Measurements from ENCODE around the gene TRIP13.

Gene TRIP13

DNA sequence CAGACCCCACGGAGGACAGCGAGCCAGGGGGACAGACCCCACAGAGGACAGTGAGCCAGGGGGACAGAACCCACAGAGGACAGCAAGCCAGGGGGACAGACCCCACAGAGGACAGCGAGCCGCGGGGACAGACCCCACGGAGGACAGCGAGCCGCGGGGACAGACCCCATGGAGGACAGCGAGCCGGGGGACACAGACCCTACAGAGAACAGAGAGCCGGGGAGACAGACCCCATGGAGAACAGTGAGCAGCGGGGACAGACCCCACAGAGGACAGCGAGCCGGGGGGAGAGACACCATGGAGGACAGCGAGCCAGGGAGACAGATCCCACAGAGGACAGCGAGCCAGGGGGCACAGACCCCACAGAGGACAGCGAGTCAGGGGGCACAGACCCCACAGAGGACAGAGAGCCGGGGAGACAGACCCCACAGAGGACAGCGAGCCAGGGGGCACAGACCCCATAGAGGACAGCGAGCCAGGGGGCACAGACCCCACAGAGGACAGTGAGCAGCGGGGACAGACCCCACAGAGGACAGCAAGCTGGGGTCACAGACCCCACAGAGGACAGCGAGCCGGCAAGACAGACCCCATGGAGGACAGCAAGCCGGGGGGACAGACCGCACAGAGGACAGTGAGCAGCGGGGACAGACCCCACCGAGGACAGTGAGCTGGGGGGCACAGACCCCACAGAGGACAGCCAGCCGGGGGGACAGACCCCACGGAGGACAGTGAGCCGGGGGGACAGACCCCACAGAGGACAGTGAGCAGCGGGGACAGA is 37.5 kb upstream of the TRIP13 start:
- no peak for DNase-seq (ENCODE audit: low read depth in 2 of 3, low spot score in 2 of 3)

DNA sequence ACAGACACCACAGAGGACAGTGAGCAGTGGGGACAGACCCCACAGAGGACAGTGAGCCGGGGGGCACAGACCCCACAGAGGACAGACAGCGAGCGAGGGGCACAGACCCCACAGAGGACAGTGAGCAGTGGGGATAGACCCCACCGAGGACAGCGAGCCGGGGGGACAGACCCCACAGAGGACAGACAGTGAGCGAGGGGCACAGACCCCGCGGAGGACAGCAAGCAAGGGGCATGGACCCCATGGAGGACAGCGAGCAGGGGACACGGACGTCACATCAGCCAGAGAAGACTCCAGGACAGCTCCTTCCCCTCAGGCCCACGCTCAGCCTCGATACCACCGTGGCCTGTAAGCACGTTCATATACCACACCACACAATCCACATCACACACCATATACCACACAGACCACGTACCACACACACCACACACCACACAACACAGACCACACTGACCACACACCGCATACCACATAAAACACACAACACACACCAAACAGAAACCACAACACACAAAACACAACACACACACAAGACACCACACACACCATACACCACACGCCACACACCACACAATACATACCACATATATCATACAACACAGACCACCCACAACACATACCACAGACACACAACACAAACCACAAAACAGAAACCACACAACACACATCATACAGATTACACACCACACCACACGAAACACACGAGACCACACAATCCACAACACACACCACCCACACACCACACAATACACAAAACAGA is 36.7 kb upstream of the TRIP13 start:
- no peak for DNase-seq (ENCODE audit: low read depth in 2 of 3, low spot score in 2 of 3)

DNA sequence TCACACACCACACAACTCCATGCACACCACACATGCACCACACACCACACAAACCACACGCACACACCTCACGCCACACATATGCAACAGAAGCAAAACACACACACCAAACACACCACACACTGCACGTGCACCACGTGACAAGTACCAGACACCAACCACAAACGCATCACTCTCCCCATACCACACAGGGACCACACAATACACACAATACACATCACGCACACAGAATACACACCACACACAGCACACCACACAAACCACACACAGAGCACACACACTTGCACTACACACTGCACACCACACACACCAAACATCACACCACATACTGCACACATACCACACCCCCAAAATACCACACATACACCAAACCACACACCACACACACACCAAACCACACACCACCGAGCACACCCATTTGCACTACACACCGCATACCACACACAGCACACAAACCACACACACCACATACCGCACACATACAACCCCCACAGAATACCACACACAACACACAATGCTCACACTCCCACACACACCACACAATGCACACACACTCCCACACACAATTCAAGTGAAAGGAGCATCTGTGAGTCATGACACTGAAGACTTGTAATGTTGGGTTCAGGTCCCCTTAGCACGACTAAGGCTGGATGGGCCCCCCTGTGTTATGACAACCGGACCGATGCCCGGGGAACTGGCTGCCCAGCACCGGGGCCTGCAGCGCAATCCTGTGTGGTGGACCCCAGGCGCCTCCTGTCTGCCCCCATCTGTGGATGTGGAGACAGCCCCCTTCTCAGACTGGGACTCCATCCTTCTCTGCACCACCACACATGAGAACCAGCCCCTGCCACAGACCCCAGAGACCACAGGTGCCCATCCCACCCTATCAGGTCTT is 35.9 kb upstream of the TRIP13 start:
- no peak for DNase-seq (ENCODE audit: low read depth in 2 of 3, low spot score in 2 of 3)

DNA sequence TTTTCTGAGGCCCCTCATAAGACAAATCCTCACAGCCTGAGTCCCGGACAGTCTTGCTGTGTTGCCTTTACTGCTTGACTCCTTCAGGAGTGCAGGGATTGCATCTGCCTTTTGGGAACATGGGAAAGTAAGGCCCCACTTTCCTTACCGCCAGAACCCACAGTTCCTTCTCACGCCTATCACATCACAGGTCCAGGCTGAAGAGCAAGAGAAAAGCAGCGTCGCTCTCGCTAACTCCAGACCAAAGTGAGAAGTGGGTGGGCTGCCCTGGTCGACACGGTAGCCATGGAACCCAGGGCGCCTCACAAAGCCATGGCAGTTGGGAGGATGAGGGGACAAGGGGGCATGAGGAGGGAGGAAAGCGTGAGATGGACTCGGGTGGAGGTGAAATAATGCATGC is 34.0 kb upstream of the TRIP13 start:
- DNase-seq (ENCODE audit: low read depth in 2 of 3, low spot score in 2 of 3), result no peak

DNA sequence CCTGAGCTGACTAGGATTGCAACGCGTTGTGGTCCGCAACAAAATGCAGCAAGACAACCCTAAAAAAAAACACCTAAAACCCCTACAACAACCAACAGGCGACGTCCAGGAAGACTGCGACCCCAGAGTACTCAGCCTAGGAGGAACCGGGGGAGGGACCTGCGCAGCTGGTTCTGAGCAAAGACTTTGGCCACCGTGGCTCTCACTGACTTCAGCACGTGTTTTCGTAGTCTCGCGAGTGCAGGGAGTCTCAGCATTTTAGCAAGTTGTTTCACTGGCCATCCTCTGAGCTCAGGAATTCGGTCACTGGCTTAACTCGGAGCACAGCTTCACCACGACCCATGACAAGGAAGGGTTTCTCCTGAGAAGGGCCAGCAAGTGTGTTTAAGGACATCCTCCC is 33.3 kb upstream of the TRIP13 start:
- DNase-seq (ENCODE audit: low read depth in 2 of 3, low spot score in 2 of 3), result no peak

DNA sequence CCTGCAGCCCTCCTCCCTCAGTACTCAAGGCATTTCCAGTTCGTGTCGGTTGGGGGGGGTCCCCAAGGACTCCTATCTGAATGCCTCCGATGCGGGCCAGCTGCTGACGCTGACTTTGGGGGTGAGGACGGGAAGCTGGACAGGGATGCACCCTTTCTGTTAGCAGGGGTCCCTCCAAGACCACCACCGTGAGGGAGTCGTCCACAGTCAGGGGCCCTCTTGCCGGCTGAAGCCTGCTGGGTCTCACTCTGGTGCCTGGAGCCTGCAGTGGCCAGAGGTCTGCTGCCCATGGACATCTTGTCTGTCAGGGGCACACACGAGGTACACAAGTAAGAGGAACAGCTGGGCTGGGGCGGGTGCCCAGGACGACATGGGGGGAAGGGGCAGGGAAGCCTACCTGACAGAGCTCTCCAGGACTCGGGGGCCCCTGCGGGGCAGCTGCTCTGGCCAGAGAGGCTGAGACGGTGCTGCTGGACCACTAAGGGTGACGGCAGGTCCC is 32.8 kb upstream of the TRIP13 start:
- no peak for DNase-seq (ENCODE audit: low read depth in 2 of 3, low spot score in 2 of 3)

DNA sequence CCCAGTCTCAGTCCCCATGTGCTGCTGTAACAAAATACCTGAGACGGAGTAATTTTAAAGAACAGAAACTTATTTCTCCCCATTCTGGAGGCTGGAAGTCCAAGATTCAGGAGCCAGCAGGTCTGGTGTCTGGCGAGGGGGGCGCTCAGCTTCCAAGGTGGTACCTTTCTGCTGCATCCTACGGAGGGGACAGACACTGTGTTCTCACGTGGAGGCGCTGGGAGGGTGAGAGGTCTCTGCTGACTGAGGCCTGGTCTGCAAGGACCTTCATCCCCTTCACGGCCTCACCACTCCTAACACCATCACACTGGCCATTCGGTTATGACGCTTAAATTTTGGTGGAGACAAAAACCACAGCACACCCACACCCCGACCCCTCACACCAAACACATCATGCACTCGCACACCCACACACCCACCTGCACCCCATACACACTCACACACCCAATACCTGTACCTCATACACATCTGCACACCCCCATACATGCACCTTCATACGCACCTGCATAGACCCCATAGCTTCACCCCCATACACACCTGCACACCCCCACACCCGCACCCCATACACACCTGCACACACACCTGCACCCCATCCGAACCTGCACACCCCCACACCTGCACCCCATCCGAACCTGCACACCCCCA is 32.1 kb upstream of the TRIP13 start:
- DNase-seq (ENCODE audit: low read depth in 2 of 3, low spot score in 2 of 3), result no peak

DNA sequence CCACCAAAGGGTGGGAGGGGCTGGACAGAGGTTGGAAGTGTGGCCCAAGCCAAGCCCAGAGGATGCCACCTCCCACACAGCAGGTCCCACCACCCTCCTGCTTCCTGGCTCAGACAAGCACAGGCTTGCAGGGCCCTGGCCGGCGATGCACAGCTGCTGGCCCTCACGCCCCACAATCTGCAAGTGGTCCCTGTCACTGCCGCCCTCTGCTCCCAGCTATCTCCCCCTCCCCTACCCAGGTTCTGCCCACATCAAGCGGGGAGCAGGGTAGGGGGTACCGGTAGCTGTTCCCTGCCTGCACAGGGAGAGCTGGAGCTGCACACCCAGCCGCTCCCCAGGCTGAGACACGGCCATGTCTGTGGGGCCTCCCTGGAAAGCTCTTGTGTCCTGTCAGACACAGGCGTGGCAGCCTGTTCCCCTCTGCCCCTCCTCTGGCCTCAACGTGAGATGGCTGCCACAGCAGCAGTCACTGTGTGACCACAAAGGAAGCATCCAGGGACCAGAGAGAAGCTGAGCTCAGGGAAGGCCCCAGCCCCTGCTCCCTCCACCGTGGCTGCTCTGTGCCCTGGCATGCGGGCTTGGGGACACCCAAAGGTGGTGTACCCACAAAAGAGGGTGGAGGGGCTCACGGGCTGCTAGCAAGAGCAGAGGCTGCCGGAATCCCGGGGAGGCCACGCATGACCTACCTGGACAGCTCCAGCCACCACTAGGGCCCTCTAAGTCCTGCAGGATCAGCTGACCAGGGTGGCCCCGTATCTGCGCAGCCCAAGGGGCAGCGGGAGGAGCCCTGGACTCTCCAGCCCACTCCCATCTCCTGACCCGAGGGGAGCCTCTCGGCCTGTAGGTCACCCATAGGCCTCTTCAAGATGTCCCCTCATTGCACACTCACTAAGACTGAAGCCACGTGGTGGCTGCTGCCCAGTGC is 31.0 kb upstream of the TRIP13 start:
- no peak for DNase-seq (ENCODE audit: low read depth in 2 of 3, low spot score in 2 of 3)

DNA sequence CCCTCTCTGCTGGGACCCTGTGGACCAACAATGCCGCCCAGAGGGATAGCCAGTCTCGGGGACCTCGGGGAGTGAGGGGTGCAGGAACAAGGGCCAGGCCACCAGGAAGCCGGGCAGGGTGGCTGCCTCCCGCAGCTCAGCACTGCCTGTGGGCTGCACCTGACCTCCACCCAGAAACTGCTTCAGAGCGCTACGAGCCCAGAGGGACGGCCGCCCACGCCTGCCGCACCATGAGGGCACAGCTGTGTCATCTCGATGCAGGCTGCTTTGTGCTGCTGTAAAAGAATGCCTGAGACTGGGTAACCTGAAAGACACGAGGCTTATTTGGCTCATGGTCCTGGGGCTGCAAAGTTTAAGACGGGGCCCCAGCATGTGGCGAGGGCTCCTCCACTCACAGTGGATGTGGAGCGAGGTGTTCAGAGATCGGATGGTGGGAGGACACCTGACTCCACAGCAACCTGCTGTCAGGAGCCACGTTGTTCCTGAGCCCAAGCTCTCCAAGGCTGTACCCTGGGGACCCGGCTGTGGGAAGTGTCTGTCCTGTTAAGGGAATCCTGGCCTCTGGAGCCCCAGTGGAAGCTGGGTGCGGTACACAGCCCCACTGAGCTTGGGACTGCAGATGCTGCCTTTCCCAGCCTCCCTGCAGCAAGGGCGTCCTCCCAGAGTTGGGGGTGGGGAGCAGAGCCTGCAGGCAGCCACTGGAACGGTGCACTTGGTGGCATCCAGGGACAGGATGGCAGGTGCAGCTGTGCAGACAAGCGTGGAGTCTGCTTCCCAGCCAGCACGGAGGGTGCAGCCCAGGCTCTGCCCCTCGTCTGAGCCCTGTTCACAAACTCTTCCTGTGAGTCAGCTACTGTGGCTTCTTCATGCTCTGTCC is 30.1 kb upstream of the TRIP13 start:
- DNase-seq (ENCODE audit: low read depth in 2 of 3, low spot score in 2 of 3), result no peak

DNA sequence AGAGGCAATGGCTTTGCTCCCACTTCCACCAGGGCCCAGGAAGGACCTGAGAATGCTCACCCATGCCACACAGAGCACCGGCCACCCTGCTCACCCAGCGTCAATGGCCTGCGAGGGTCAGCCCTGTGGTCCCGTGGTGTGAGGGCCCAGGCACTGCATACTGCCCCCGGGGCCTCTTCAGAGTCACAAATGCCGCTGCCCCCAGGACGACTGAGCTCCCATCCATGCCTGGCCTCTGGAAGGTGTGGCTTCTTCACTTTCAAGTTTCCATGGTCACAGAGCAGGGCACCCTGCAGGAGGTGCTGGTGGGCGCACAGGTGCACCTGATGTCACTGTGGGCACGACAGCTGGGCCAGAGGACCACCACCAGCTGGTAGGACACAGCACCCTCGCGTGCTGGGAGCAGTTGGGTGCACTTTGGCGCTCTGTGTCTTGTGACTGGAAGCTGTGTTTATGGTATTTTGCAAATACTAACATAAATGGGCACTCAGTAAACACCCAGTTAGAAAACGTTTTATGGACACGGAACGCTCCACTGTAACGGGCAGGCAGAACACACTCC is 29.4 kb upstream of the TRIP13 start:
- DNase-seq (ENCODE audit: low read depth in 2 of 3, low spot score in 2 of 3), result no peak

DNA sequence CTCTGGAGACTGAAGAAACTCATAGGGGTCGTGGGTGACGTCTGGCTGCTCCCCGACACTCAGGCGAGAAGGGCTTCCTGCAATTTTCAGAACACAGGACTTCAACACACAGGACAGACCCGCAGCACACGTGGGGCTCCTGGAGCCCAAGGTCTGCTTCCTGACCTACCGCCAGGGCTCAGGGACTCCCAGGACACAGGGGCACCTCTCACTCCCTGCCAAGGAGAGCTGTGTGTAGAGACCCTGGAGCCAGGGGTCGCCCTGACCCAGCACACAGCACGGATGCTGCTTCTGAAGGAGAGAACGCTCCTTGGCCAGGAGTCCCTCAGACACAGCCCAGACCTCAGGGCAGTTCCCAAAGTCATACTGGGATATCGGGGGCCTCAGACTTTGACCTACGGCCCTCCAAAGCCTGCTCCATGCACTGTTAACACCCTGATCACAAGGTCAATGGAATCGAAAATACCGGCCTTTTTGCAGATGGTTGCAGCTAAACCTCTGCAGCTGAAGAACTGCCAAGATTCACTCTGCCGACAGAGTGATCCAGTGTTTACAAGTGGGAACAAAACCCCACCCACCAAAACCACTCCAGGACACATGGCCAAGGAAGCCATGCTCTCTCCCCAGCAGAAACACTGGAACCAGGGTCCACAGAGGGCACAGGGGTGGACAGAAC is 28.1 kb upstream of the TRIP13 start:
- no peak for DNase-seq (ENCODE audit: low read depth in 2 of 3, low spot score in 2 of 3)

DNA sequence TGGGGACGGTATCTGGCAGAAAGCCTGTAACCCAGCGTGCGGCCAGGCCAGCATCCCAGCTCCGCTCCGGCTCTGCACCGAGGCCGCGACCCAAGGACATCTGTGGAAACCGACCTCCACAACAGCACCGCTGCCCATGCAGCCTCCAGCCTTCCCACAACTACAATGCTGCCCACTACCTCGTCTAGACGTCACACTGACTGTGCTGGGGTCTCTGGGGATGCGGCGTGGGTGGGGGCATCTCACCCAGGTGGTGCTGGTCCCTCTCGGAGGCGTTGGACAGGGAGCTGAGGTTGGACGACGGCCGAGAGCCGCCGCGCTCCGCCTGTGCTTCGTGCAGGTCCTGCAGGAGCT is 27.5 kb upstream of the TRIP13 start:
- no peak for DNase-seq (ENCODE audit: low read depth in 2 of 3, low spot score in 2 of 3)

DNA sequence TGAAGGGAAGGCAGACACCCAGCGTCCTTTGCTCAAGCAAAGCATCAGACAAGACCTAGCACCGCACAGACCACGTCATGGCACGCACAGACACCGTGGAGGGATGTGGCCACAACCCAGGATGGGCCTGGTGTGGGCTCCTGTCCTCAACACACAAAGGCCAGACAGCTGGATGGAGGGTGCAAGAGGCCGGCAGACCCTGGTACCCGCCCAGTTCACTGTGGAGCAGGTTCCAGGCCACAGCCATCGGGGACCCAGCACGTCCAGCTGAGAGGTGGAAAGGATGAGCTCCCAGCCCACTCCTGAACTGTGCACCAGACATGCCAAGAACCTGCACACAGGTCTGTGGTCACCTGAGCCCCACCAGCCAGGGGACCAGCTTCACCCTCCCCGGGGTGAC is 26.9 kb upstream of the TRIP13 start:
- DNase-seq (ENCODE audit: low read depth in 2 of 3, low spot score in 2 of 3), result no peak

DNA sequence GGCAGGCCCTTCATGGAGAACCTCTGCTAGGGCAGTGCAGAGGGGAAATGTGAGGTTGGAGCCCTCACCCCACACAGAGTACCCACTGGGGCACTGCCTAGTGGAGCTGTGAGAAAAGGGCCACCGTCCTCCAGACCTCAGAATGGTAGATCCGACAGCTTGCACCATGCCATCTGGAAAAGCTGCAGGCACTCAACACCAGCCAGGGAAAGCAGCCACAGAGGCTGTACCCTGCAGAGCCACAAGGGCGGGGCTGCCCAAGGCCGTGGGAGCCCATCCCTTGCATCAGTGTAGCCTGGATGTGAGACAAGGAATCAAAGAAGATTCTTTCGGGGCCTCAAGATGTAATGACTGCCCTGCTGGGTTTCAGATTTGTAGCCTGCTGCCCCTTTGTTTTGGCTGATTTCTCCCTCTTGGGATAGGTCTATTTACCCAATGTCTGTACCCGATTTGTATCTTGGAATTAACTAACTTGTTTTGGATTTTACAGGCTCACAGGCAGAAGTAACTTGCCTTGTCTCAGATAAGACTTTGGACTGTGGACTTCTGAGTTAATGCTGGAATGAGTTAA is 25.3 kb upstream of the TRIP13 start:
- no peak for DNase-seq (ENCODE audit: low read depth in 2 of 3, low spot score in 2 of 3)

DNA sequence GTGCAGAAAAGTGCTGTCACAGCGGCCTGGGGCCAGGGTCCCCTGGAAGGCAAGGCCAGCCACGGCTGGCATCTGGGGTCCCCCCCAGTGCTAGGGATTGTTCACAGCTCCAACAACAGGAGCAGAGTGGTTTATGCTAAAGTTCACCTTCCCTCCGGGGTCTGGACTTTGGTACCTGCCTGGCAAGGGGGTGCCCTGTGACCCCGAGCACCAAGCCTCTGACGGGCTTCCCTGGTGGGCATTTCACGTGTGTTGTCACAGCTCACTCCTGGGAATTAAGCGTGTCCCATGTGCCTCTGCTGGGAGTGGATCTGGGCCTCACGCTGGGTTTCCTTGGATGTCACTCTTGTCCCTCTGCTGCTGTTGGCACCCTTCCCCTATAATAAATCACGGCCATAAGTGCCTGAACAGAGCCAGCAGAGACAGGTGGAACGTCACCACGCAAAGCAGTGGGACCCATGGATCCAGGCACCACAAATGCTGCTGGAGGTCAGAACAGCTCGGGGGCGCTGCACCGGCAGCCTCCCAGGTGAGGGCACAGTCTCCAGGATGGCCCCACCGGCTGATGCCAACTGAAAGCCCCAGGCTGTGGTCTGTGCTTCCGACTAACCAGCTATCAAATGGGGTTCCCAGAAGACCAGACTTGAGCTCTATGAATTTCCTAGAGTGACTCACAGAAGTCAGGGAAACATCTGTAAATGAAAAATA is 24.1 kb upstream of the TRIP13 start:
- no peak for DNase-seq (ENCODE audit: low read depth in 2 of 3, low spot score in 2 of 3)

DNA sequence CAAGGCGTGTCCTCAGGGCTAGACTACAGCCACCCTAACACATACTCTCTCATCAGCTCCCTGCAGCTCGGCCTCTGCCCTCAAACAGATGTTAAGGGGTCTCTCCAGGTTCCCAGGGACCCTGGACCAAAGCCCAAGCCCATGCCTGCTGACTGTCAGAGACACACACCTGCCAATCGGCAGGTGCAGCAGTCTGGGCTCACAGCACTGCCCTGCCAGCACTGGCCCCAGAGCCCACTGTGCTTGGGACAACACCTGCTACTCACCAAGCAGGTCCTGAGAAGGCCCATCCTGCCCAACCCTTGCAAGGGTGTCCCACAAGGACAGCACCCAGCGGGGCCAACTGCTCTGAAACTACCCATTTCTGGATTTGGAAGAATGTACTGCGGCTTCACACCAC is 21.7 kb upstream of the TRIP13 start:
- DNase-seq (ENCODE audit: low read depth in 2 of 3, low spot score in 2 of 3), result no peak

DNA sequence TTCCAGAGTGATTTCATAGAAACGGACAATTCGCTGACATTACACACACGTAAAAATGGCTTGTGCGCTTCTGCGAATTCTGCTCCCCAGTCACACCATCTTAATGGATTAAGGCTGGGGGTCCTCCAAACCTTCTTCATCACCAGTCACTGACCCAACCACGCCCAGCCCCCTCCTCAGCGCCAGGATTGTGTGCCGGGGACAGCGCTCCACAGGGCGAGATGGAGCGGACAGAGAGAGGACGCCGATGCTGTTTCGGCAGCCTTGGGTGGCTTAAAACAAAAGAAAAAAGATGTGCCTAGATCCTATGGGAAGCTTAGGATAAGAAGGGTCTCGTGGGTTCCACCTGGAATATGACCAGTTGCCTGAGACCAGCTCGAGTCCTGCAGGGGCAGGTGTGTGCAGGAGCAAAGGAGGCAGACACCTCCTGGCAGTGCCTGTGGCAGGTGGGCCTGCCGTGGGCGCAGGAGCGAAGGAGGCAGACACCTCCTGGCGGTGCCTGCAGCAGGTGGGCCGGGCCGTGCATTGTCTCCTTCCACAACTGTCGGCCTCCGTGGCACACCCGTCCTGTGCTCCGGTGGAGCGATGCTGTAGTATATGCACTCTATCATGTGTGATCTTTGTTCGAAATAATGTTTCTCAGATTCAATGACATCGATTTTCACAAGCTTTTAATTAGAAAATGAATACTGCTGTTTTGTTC is 20.9 kb upstream of the TRIP13 start:
- no peak for DNase-seq (ENCODE audit: low read depth in 2 of 3, low spot score in 2 of 3)
